Tibial artery (tissue), 4 donors: ENCODE measurements around the gene DLX2.
"Not testable (repeated sequence)": the region's sequence is repeated elsewhere in the genome, so short reads cannot be mapped to it uniquely, and the experiment has no call there.

Experiments used
- DNase-seq, 2 donors: peaks; one replicate each; pipeline ENCODE4 v3.0.0-alpha.2; 2019
- H3K27ac ChIP-seq, 2 donors: fragments of 200-600 bp; sonication (generic) in 1 of 2; 1 replicate in 1 of 2; 2 replicates in 1 of 2; pipeline ENCODE4 v1.5.1; 2018 to 2019; ENCODE audit warnings: mild to moderate bottlenecking in 1 of 2
- H3K27me3 ChIP-seq, 2 donors: fragments of 200-600 bp; sonication (generic) in 1 of 2; one replicate each; pipeline versions ENCODE4 v1.5.1 to v1.6.0; 2016 to 2019
- H3K36me3 ChIP-seq, 3 donors: fragments of 200-600 bp; sonication (generic) in 2 of 3; one replicate each; pipeline ENCODE4 v1.5.1; 2016 to 2019; ENCODE audit warnings: mild to moderate bottlenecking in 2 of 3
- H3K4me1 ChIP-seq, 4 donors: fragments of 200-600 bp; sonication (generic) in 2 of 4; 1 replicate in 3 of 4; 2 replicates in 1 of 4; pipeline ENCODE4 v1.5.1; 2016 to 2019
- H3K4me3 ChIP-seq, 2 donors: fragments of 200-600 bp; sonication (generic) in 1 of 2; 1 replicate in 1 of 2; 2 replicates in 1 of 2; pipeline ENCODE4 v1.5.1; 2018 to 2019; ENCODE audit warnings: mild to moderate bottlenecking in 2 of 2
- H3K9me3 ChIP-seq, 3 donors: fragments of 200-600 bp; sonication (generic) in 1 of 3; one replicate each; pipeline ENCODE4 v1.5.1; 2016 to 2019
- CTCF ChIP-seq, 2 experiments: fragments of 200-600 bp in 1 of 2; fragments of 450-650 bp in 1 of 2; IDR thresholded peaks; one replicate each; pipeline ENCODE4 v1.5.1; 2017 to 2019; ENCODE audit warnings: antibody characterized with exemption in 2 of 2, mild to moderate bottlenecking in 1 of 2, moderate library complexity in 1 of 2
- intact Hi-C: fragments of 100-400 bp; cut with DNase I; formaldehyde crosslinking; loops from one replicate; pipeline ENCODE4 v1.15.0; 2023; ENCODE audit warnings: low total_unique reads

The DLX2 gene

GRCh38 chr2:172102391-172103359, at the start of gene DLX2:
DLX2 (minus strand) TSS chr2:172102900; CDS start chr2:172102538, 362 bp downstream.
- DNase-seq, result peak; percentile 69 to 73
- H3K9me3 ChIP-seq, result no peaks in the 10 kb centered on the region
- intact Hi-C loops, result loop anchor here (10.0 kb wide), 2 partner anchors 288 to 398 kb away; no protein-coding TSS in a partner anchor
- H3K27ac ChIP-seq, result no peak within 1 kb of the TSS
- H3K4me1 ChIP-seq, result peaks cover 0 to 67% (median 58%) of the 10 kb centered on the region in 4 donors
- peaks cover 15 to 100% of the 10 kb centered on the region in 2 donors for H3K27me3 ChIP-seq
- no peak for TF ChIP-seq CTCF (IDR thresholded peaks at IDR 0.05)
- peak within 1 kb of the TSS; percentile 41 to 54 for H3K4me3 ChIP-seq
- H3K36me3 ChIP-seq, result no peaks in the 10 kb centered on the region

- H3K4me3 ChIP-seq, result no peak overlapping the region
- no peaks in the 10 kb centered on the region for H3K9me3 ChIP-seq
- no peak for TF ChIP-seq CTCF (IDR thresholded peaks at IDR 0.05)
- no peak overlapping the region for H3K27ac ChIP-seq
- intact Hi-C loops, result no loop called here
- no peaks in the 10 kb centered on the region for H3K36me3 ChIP-seq
- H3K27me3 ChIP-seq, result peaks cover 0 to 25% of the 10 kb centered on the region in 2 donors
- DNase-seq, result no peak
- no peaks in the 10 kb centered on the region for H3K4me1 ChIP-seq
Observed at GRCh38 chr2:172147944-172148650, 45.4 kb upstream of the DLX2 start.

- Histone ChIP-seq H3K36me3 (no peaks in the 10 kb centered on the region), H3K9me3 (no peaks in the 10 kb centered on the region), H3K27ac (no peak overlapping the region), H3K27me3 (peaks cover 0 to 15% of the 10 kb centered on the region in 2 donors), H3K4me3 (no peak overlapping the region), H3K4me1 (no peaks in the 10 kb centered on the region)
- intact Hi-C loops, result no loop called here
- DNase-seq, result no peak
- no peak for TF ChIP-seq CTCF (IDR thresholded peaks at IDR 0.05)
Observed at GRCh38 chr2:172143817-172144216, 41.1 kb upstream of the DLX2 start.

DNA sequence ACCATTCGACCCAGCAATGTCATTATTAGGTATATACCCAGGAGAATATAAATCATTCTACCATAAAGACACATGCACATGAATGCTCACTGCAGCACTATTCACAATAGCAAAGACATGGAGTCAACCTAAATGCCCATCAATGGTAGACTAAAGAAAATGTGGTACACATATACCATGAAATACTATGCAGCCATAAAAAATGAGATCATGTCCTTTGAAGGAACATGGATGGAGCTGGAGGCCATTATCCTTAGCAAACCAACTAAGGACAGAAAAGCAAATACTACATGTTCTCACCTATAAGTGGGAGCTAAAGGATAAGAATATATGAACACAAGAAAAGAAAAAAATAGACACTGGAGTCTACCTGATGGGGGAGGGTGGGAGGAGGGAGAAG, 36.0 kb upstream of the DLX2 start:
- H3K4me3 ChIP-seq, H3K27ac ChIP-seq, DNase-seq, H3K27me3 ChIP-seq, H3K4me1 ChIP-seq, H3K36me3 ChIP-seq, intact Hi-C loops, H3K9me3 ChIP-seq: not testable (repeated sequence)

DNA sequence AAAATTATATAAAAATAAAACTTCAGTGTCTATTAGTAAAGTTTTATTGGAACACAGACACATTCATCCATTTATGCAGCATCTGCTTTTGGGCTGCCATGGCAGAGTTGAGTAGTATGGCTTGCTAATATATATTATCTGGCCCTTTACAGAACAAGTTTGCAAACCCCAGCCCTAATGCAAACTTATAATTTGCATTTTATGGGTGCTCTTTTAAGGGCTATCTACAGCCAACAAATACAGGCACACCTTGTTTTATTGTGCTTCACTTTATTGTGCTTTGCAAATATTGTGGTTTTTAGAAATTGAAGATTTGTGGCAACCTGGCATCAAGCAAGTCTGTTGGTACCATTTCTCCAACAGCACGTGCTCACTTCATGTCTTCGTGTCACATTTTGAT, 35.2 kb upstream of the DLX2 start:
- Histone ChIP-seq H3K9me3 (no peaks in the 10 kb centered on the region), H3K36me3 (no peaks in the 10 kb centered on the region), H3K4me1 (no peaks in the 10 kb centered on the region), H3K27me3 (no peaks in the 10 kb centered on the region), H3K4me3 (no peak overlapping the region), H3K27ac (no peak overlapping the region)
- intact Hi-C loops, result no loop called here
- no peak for TF ChIP-seq CTCF (IDR thresholded peaks at IDR 0.05)
- no peak for DNase-seq

DNA sequence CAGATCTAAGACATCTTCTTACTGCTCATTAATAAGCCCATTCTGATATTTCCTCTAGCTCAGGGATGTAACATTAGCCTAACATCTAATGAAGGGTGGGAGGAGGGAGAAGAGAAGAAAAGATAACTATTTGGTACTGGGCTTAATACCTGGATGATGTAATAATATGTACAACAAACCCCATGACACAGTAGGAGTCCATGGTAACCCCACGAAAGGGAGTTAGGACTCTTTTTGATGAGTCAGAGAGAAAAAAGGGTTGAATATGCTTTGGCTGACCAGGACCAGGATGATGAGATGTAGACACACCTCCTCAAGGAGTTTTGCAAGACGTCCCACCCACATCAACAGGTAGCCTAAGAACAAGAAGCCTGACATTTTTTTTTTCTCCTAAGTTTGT, 34.4 kb upstream of the DLX2 start:
- Histone ChIP-seq H3K36me3 (no peaks in the 10 kb centered on the region), H3K9me3 (no peaks in the 10 kb centered on the region), H3K4me3 (no peak overlapping the region), H3K4me1 (no peaks in the 10 kb centered on the region), H3K27me3 (no peaks in the 10 kb centered on the region), H3K27ac (no peak overlapping the region)
- no peak for DNase-seq
- intact Hi-C loops, result no loop called here
- TF ChIP-seq CTCF (IDR thresholded peaks at IDR 0.05), result no peak
